Heart left ventricle (tissue), 13 donors: ENCODE data around the gene DIS3L2.

ENCODE experiments used
- POLR2A ChIP-seq, 2 donors: fragments of 450-650 bp; IDR thresholded peaks; one replicate each; pipeline ENCODE4 v1.6.1; 2017; ENCODE audit warnings: antibody characterized with exemption in 2 of 2, mild to moderate bottlenecking in 2 of 2, moderate library complexity in 2 of 2
- TF ChIP-seq, protein P1 (sequence below), 12 donors: fragments of 200-600 bp; sonication (generic) in 4 of 12; IDR thresholded peaks; one replicate each; pipeline versions ENCODE4 v1.5.0 to v1.8.0; 2018 to 2022; ENCODE audit warnings: antibody characterized with exemption in 12 of 12, mild to moderate bottlenecking in 5 of 12
- donor health status: ischemic (EF 13 %, LVEDD 7.1; RV severe dilation, severe dysfunction).
- donor health status: DM: no; HTN: yes; CAD: no.
- donor health status: DM: no; HTN: no; CAD: no.
- donor health status: ischemic (EF 25% LVEDD 6.9; RV normal size, moderate dysfunction).
- donor health status: ischemic (EF 25% LVEDD 5.7; RV mildly dilated, moderate dysfunction).
- donor health status: ischemic (EF 35%, LVEDD 5.7; RV mildly dilated, moderate dysfunction).
- donor health status: nonischemic (EF 11% LVEDD 7.7; RV severe dilation, severe dysfunction).
- donor health status: DM: yes; HTN: yes; CAD: no.
- donor health status: PGD.
- donor health status: ischemic (EF 29% LVEDD 5.4; RV normal size, mild dysfunction).
- donor health status: nonischemic (EF 23%, LVEDD 6.1; RV moderate dilation, normal function).

DNA sequence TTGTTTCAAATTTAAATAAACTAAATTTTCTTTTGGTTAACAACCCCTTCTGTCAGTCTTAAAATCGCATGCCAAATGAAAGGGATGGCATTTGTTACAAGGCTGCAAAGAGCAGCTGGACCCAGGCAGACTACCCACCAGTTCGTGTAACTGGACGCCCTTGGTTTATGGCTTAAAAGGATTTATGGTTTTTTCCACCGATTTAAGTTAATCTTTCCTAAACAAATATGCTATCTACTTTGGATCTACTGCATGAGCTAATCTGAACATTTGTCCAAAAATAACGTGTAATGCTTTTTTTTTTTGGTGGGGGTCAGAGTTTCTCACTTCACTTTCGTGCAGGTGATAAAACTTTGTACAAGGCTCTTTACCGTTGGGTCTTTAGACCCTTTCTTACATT lies 62.9 kb downstream of the DIS3L2 start:
- TF ChIP-seq, protein P1, sequence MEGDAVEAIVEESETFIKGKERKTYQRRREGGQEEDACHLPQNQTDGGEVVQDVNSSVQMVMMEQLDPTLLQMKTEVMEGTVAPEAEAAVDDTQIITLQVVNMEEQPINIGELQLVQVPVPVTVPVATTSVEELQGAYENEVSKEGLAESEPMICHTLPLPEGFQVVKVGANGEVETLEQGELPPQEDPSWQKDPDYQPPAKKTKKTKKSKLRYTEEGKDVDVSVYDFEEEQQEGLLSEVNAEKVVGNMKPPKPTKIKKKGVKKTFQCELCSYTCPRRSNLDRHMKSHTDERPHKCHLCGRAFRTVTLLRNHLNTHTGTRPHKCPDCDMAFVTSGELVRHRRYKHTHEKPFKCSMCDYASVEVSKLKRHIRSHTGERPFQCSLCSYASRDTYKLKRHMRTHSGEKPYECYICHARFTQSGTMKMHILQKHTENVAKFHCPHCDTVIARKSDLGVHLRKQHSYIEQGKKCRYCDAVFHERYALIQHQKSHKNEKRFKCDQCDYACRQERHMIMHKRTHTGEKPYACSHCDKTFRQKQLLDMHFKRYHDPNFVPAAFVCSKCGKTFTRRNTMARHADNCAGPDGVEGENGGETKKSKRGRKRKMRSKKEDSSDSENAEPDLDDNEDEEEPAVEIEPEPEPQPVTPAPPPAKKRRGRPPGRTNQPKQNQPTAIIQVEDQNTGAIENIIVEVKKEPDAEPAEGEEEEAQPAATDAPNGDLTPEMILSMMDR (IDR thresholded peaks at IDR 0.05): no peak
- no peak for TF ChIP-seq POLR2A (IDR thresholded peaks at IDR 0.05)
